Transverse colon (tissue), 4 donors: Measurements from ENCODE around the gene SNIP1. TPM values are rescaled to one million over a fixed set of nuclear protein-coding genes. Genes with fewer than 3 reads are reported as not detected.

Experiments
- DNase-seq: peaks from one replicate; pipeline ENCODE4 v3.0.0-alpha.2; 2019
- H3K27ac ChIP-seq, 4 donors: fragments of 200-600 bp; sonication (generic); 2 replicates each; pipeline ENCODE4 v1.5.1; 2016 to 2018; ENCODE audit warnings: inconsistent platforms in 4 of 4
- H3K27me3 ChIP-seq: fragments of 200-600 bp; sonication (generic); 2 replicates; pipeline ENCODE4 v1.5.1; 2017; ENCODE audit warnings: inconsistent platforms
- H3K36me3 ChIP-seq, 4 donors: fragments of 200-600 bp; sonication (generic); 2 replicates each; pipeline ENCODE4 v1.5.1; 2017 to 2019; ENCODE audit warnings: inconsistent platforms in 4 of 4
- H3K4me1 ChIP-seq, 4 donors: fragments of 200-600 bp; sonication (generic); 2 replicates each; pipeline ENCODE4 v1.5.1; 2017 to 2020; ENCODE audit warnings: inconsistent platforms in 4 of 4
- H3K4me3 ChIP-seq, 4 donors: fragments of 200-600 bp; sonication (generic); 1 replicate in 1 of 4; 2 replicates in 3 of 4; pipeline versions ENCODE4 v1.5.1 to v1.6.1; 2017 to 2019; ENCODE audit warnings: inconsistent platforms in 4 of 4
- H3K9me3 ChIP-seq, 2 donors: fragments of 200-600 bp; sonication (generic); 2 replicates each; pipeline ENCODE4 v1.5.1; 2017 to 2019; ENCODE audit warnings: inconsistent platforms in 2 of 2
- CTCF ChIP-seq, 5 experiments: fragments of 200-600 bp in 3 of 5; fragments of 450-650 bp in 2 of 5; sonication (generic) in 3 of 5; IDR thresholded peaks; 1 replicate in 2 of 5; 2 replicates in 3 of 5; pipeline ENCODE4 v1.5.1; 2016 to 2017; ENCODE audit warnings: antibody characterized with exemption in 5 of 5, inconsistent platforms in 3 of 5, mild to moderate bottlenecking in 2 of 5, moderate library complexity in 1 of 5
- EP300 ChIP-seq: sonication (generic); formaldehyde crosslinking; IDR thresholded peaks from one replicate; pipeline ENCODE4 v1.6.1; 2017; ENCODE audit warnings: antibody characterized with exemption, low read depth
- POLR2A ChIP-seq: fragments of 450-650 bp; IDR thresholded peaks from one replicate; pipeline ENCODE4 v1.6.1; 2016; ENCODE audit warnings: antibody characterized with exemption, mild to moderate bottlenecking, moderate library complexity
- POLR2AphosphoS5 ChIP-seq, 3 donors: sonication (generic); formaldehyde crosslinking; IDR thresholded peaks; one replicate each; pipeline ENCODE4 v1.6.1; 2016; ENCODE audit warnings: antibody characterized with exemption in 3 of 3
- WGBS, 2 donors: methylation state at CpG; one replicate each; pipeline ENCODE4 v1.1.5; 2018; ENCODE audit warnings: low coverage in 1 of 2; 5-methylcytosine and 5-hydroxymethylcytosine counted together
- in situ Hi-C, 4 donors: fragments of 200-750 bp; cut with MboI; loops; one replicate each; pipeline versions ENCODE4 v1.15.0 to v1.15.1; 2017; ENCODE audit warnings: low sequenced_read_pairs in 3 of 4, low pct_ligation_motif_present in 1 of 4, low pct_unique_long_range_greater_than_20kb in 1 of 4
- intact Hi-C: fragments of 100-400 bp; cut with DNase I; formaldehyde crosslinking; loops from one replicate; pipeline ENCODE4 v1.15.1; 2023; ENCODE audit warnings: low total_unique reads
- small RNA-seq, 4 donors: library from RNA; depleted of rRNA; stranded (forward); fragments of <200 nt; gene quantifications; one replicate each; pipeline ENCODE3, GENCODE V24; 2016
- total RNA-seq, 4 donors: library from RNA; depleted of rRNA; stranded (reverse); fragments of >200 nt; gene quantifications; one replicate each; pipeline ENCODE4 v1.1.0, GENCODE V29; 2016

The SNIP1 gene
- total RNA-seq, 4 donors from 2014 or later = 9.0 to 175 (median 18.6) TPM

GRCh38 chr1:37487619-37487984 lies 66.5 kb downstream of the SNIP1 start:
- no peak overlapping the region for H3K4me3 ChIP-seq
- H3K9me3 ChIP-seq = no peaks in the 10 kb centered on the region
- in situ Hi-C loops (no loop called here), intact Hi-C loops (loop anchor here (1.0 kb wide), 1 partner anchor 32 kb away; no protein-coding TSS in a partner anchor)
- H3K27me3 ChIP-seq = no peaks in the 10 kb centered on the region
- no peak for DNase-seq
- H3K36me3 ChIP-seq = peaks cover 0 to 28% (median 8%) of the 10 kb centered on the region in 4 donors
- TF ChIP-seq POLR2A (no peak), EP300 (no peak), POLR2AphosphoS5 (IDR thresholded peaks at IDR 0.05) (no peak), CTCF (IDR thresholded peaks at IDR 0.05) (peak in 2 of 5 experiments; percentile 1 to 21)
- peak overlapping the region; percentile 69 to 77 (median 74) for H3K27ac ChIP-seq
- 75 to 88% methylated on average over 5 of the region's 5 CpGs for WGBS, 2 donors
- H3K4me1 ChIP-seq = peaks cover 21 to 34% (median 29%) of the 10 kb centered on the region in 4 donors

GRCh38 chr1:37486680-37487618 lies 67.1 kb downstream of the SNIP1 start:
- 16 to 25% methylated on average over 4 to 9 of the region's 10 CpGs for WGBS, 2 donors
- intact Hi-C loops = loop anchor here (1.0 kb wide), 1 partner anchor 32 kb away; no protein-coding TSS in a partner anchor
- TF ChIP-seq POLR2A (no peak), CTCF (IDR thresholded peaks at IDR 0.05) (peak; percentile 99), POLR2AphosphoS5 (IDR thresholded peaks at IDR 0.05) (peak in 1 of 3 donors; percentile 23)

GRCh38 chr1:37485902-37486679 lies 68.0 kb downstream of the SNIP1 start:
- no peaks in the 10 kb centered on the region for H3K27me3 ChIP-seq
- intact Hi-C loops = no loop called here
- in situ Hi-C loops = no loop called here
- no peak overlapping the region for H3K4me3 ChIP-seq
- H3K9me3 ChIP-seq = no peaks in the 10 kb centered on the region
- H3K36me3 ChIP-seq = peaks cover 0 to 34% (median 12%) of the 10 kb centered on the region in 4 donors
- no peak for DNase-seq
- H3K27ac ChIP-seq = peak overlapping the region; percentile 69 to 77 (median 74)
- no peak for TF ChIP-seq POLR2A
- TF ChIP-seq POLR2AphosphoS5 (IDR thresholded peaks at IDR 0.05) = no peak
- TF ChIP-seq EP300 = no peak
- TF ChIP-seq CTCF (IDR thresholded peaks at IDR 0.05) = no peak
- 44% methylated on average over 6 of the region's 6 CpGs; no CpG with 5 or more reads in 1 of the 2 donors for WGBS, 2 donors
- H3K4me1 ChIP-seq = peaks cover 21 to 38% (median 29%) of the 10 kb centered on the region in 4 donors

More at GRCh38 chr1:37486680-37487618, 67.1 kb downstream of the SNIP1 start:
- peaks cover 0 to 29% (median 11%) of the 10 kb centered on the region in 4 donors for H3K36me3 ChIP-seq
- H3K4me3 ChIP-seq = no peak overlapping the region
- peaks cover 21 to 34% (median 29%) of the 10 kb centered on the region in 4 donors for H3K4me1 ChIP-seq
- DNase-seq = peak; percentile 81
- no peaks in the 10 kb centered on the region for H3K27me3 ChIP-seq
- in situ Hi-C loops = no loop called here
- no peaks in the 10 kb centered on the region for H3K9me3 ChIP-seq
- peak overlapping the region; percentile 69 to 77 (median 74) for H3K27ac ChIP-seq

Small RNAs within 50 kb of the gene (small RNA-seq; reads per million reads assigned to genes)
- gene AL034379.1 = 0 reads per million in 4 donors
- 0 to 0.18 (median 0) reads per million in 4 donors for gene MIR5581

Other genes with a start within 250 kb of the SNIP1 start
- 10 to 100 TPM in 3 of 4 donors, 1 to 10 TPM in 1; 5.8 to 41.9 (median 28.8) TPM for gene ZC3H12A, start 79.7 kb downstream of the SNIP1 start, total RNA-seq
- 10 to 100 TPM in 3 of 4 donors, 1 to 10 TPM in 1; 8.2 to 51.9 (median 32.9) TPM for gene MEAF6, start 39.5 kb downstream of the SNIP1 start, total RNA-seq
- gene DNALI1, start 2.6 kb upstream of the SNIP1 start, total RNA-seq = 1 to 10 TPM in 3 of 4 donors, not detected in 1; 1.6 to 6.6 (median 3.7) TPM
- 10 to 100 TPM; 33.5 to 58.4 (median 43.0) TPM for gene GNL2, start 41.6 kb upstream of the SNIP1 start, total RNA-seq
- gene RSPO1, start 80.6 kb upstream of the SNIP1 start, total RNA-seq = 10 to 100 TPM in 1 of 4 donors, 1 to 10 TPM in 1, under 1 TPM in 2; 0.40 to 11.6 (median 1.2) TPM
- 1 to 10 TPM in 3 of 4 donors, not detected in 1; 2.0 to 5.7 (median 2.1) TPM for gene CDCA8, start 138.2 kb upstream of the SNIP1 start, total RNA-seq
- gene EPHA10, start 210.8 kb upstream of the SNIP1 start, total RNA-seq = 10 to 100 TPM; 54.5 to 94.3 (median 77.6) TPM
- gene MANEAL, start 239.6 kb upstream of the SNIP1 start, total RNA-seq = 1 to 10 TPM; 1.1 to 9.6 (median 5.7) TPM